GM21737 (cell line): ENCODE results near the gene RPL12.

Experiments
- ATAC-seq: cut with Tn5 transposase; IDR thresholded peaks from one replicate; pipeline ENCODE4 v1.9.1; 2021; ENCODE audit warnings: mild to moderate bottlenecking, moderate library complexity; ENCODE audit not compliant: unreplicated experiment

Gene RPL12

DNA sequence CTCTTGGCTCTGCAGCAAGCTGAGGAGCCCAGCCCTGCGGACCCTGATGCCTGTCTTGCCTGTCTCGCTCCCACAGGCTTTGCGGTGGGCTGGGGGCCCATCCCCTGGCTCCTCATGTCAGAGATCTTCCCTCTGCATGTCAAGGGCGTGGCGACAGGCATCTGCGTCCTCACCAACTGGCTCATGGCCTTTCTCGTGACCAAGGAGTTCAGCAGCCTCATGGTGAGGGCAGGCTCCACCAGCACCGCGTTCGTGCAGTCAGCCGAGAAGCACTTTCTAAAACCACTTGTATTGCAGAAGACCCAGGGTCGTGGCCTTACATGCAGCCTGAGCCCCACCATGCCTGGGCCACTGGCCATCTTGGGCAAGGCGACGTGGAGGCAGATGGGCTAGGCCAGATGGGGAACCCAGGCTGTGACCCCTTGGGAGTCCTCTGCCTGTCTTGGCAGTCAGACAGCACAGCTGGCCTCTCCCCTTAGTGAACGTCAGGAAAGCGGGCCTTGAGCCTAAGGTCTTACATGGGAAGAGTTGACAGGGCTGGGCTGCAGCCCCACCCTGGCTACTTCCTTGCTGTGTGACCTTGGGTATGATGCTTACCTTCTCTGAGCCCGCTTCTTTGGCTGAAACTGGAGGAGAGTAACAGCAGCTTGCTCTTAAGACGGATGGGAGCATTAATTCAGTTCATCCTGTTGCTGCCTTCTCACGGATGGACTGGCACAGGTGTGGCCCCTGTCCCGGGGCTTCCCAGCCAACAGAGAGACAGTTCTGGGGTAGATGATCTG, 45.7 kb downstream of the RPL12 start:
- ATAC-seq: no peak

DNA sequence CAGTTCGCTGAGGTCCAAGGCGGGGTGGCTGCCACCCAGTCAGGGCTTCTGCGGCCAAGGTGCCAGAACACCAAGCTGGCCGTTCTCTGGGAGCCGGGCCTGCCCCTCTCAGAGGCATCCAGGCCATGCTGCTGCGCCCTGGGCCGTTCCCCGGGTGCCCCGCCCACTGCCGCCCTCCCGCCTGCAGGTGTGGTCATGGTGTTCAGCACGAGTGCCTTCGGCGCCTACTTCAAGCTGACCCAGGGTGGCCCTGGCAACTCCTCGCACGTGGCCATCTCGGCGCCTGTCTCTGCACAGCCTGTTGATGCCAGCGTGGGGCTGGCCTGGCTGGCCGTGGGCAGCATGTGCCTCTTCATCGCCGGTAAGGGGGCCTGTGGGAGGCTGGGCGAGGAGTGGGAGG, 46.6 kb downstream of the RPL12 start:
- no peak for ATAC-seq

DNA sequence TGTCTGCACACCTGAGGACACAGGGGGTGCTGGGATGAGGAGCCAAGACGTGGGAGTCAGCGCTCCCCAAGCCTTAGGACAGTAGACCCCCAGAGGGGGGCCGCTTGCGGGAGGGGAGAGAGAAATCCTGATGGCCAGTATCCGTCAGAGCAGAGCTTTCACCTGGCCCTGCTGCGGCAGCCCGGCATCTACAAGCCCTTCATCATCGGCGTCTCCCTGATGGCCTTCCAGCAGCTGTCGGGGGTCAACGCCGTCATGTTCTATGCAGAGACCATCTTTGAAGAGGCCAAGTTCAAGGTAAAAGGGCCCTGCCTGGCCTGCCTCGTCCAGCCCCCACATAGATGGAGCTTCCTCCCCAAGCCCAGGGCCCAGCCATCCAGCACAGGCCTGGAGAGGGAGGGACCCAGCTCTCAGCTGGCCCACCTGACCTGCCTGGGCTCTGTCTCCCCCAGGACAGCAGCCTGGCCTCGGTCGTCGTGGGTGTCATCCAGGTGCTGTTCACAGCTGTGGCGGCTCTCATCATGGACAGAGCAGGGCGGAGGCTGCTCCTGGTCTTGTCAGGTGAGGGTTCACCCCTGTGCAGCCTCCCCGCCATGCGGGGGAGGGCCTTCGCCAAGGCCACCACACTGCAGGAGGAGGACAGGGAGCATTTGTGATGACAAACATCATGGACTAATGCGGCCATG, 47.6 kb downstream of the RPL12 start:
- ATAC-seq: no peak

DNA sequence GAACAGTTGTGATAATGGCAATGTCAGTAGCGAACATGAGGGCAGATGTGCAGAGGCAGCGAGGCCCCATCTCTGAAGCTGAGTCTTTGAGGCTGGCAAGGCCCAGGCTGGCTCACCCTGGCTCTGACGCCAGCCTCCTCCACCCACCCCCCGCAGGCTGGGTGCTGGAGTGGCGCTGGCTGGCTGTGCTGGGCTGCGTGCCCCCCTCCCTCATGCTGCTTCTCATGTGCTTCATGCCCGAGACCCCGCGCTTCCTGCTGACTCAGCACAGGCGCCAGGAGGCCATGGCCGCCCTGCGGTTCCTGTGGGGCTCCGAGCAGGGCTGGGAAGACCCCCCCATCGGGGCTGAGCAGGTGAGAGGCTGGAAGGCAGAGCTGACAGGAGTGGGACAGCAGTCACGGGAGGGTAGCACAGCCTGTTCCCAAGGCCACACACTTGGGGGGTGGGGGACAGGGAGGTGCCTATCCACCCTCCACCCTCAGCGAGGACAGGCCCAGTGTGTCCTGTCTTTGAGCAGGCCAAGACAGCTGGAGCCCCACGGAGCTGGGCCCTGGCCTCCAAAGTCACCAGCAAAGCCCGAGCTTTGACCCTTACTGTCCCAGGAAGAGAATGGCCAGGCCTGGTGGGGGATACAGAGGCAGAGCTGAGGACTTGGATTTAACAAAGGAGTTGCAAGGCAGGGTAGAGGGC, 48.7 kb downstream of the RPL12 start:
- no peak for ATAC-seq

DNA sequence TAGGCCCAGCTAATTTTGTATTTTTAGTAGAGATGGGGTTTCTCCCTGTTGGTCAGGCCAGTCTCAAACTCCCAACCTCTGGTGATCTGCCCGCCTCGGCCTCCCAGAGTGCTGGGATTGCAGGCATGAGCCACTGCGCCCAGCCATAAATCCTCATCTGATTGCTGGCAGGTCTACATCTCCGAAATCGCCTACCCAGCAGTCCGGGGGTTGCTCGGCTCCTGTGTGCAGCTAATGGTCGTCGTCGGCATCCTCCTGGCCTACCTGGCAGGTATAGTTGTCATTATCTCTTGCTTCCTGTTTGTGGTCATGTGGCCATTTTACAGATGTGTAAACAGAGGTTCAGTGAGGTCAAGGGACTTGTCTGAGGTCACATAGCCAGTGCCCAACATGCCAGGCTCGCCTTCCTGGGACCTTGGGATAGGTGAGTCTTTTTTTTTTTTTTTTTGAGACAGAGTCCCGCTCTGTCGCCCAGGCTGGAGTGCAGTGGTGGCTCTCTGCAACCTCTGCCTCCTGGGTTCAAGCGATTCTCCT, 51.4 kb downstream of the RPL12 start:
- no peak for ATAC-seq

DNA sequence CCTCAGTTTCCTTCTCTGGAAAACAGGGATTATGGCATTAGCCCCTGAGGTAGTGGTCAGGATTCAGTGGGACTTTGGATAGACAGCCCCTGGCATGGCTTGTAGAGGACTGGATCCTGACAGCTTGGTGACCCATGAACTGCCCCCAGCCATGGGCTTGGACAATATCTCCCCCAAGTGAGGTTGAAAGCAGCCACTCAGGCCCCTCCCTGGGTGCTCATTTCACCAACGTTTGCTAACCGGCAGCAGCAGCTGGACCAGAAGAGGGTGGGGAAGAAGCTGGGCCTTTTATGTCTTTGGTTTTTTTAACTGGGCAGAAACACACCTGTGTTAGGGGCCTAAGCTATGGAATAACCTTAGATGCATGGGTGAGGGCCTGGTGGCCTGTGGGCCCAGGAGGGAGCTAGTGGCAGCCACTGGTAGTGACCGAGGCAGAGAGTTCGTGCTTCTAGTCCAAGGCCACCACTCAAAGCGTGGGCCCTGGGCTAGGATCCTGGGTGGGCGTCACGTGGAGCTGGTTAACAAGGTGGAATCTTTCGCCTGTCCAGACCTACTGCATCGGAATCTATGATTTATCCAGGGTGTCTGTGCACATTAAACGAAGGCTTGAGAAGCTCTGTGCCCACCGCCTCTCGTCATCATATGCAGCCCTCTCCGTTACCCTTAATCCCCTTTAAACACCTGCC, 52.3 kb downstream of the RPL12 start:
- no peak for ATAC-seq

- no peak for ATAC-seq
Observed at GRCh38 chr9:127398275-127398647, 52.9 kb downstream of the RPL12 start.
